ENCODE data around the gene EN1. TPM values are rescaled to one million over a fixed set of nuclear protein-coding genes. Genes with fewer than 3 reads are reported as not detected.
A peak's percentile ranks its signal among the peaks of the same experiment; 100 is the strongest.

The EN1 gene
- total and polyA plus RNA-seq, 2 of the 13 experiments (the other 11 are each of a cell fraction or from before 2014, with no cell fraction given), result not detected

DNA sequence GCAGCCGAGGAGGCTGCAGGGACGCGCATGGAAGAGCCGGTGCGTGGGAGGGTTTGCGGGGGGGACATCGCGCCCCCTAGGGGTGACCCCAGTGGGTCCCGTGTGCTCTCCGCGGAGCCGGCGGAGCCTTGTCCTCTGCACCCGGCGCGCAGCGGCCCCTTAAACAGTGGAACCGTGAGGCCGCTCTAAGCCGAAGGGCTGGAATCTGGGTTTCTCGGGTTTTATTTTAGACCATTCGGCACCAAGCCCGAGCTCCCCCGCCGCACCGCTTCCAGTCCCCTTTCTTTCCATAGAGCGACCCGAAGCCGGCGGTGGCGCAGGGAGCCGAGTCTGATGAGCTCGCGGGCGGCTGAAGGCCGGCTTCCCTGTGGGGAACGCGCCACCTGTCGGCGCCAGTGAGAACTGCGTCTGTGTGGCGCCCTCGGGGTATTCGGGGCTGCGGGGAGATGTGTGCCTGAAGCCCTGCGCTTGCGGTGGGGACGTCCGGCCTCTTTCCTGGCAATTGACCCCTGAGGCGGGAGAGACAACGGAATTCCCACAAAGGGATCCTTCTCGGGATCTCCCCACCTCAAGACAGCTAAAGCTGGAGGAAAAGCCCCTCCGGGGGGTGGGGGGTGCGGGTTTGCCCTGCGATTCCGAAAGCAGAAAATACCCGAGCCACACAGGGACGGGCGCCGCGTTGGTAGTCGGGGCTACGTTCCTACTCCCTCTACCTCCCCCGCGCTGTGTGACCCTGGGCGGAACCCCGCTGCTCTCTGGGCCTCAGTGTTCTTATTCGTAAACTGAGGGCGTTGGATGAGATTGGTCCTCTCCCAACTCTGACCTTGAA is 8.2 kb upstream of the EN1 start (continued):
- no peak for TF ChIP-seq PBX2 (CRISPR knock-in tag; IDR thresholded peaks at IDR 0.05)
- TF ChIP-seq BATF2 (CRISPR knock-in tag; IDR thresholded peaks at IDR 0.05), result no peak
- no peak for TF ChIP-seq ELF4 (CRISPR knock-in tag; IDR thresholded peaks at IDR 0.05; ENCODE audit: borderline replicate concordance)
- no peak for TF ChIP-seq ZNF816 (CRISPR knock-in tag; IDR thresholded peaks at IDR 0.05; ENCODE audit: borderline replicate concordance)
- TF ChIP-seq RBAK (CRISPR knock-in tag; IDR thresholded peaks at IDR 0.05), result no peak
- TF ChIP-seq ZNF34 (CRISPR knock-in tag; IDR thresholded peaks at IDR 0.05; ENCODE audit: borderline replicate concordance), result no peak
- no peak for TF ChIP-seq FOXC1 (CRISPR knock-in tag; IDR thresholded peaks at IDR 0.05; ENCODE audit: borderline replicate concordance)
- TF ChIP-seq RELA (CRISPR knock-in tag; IDR thresholded peaks at IDR 0.05), result no peak
- TF ChIP-seq, protein P1, sequence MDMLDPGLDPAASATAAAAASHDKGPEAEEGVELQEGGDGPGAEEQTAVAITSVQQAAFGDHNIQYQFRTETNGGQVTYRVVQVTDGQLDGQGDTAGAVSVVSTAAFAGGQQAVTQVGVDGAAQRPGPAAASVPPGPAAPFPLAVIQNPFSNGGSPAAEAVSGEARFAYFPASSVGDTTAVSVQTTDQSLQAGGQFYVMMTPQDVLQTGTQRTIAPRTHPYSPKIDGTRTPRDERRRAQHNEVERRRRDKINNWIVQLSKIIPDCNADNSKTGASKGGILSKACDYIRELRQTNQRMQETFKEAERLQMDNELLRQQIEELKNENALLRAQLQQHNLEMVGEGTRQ (IDR thresholded peaks at IDR 0.05; ENCODE audit: low read depth, low read length), result no peak
- TF ChIP-seq, protein P1 (CRISPR knock-in tag; IDR thresholded peaks at IDR 0.05; ENCODE audit: borderline replicate concordance), result no peak
- TF ChIP-seq, protein P2, sequence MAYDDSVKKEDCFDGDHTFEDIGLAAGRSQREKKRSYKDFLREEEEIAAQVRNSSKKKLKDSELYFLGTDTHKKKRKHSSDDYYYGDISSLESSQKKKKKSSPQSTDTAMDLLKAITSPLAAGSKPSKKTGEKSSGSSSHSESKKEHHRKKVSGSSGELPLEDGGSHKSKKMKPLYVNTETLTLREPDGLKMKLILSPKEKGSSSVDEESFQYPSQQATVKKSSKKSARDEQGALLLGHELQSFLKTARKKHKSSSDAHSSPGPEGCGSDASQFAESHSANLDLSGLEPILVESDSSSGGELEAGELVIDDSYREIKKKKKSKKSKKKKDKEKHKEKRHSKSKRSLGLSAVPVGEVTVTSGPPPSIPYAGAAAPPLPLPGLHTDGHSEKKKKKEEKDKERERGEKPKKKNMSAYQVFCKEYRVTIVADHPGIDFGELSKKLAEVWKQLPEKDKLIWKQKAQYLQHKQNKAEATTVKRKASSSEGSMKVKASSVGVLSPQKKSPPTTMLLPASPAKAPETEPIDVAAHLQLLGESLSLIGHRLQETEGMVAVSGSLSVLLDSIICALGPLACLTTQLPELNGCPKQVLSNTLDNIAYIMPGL (CRISPR knock-in tag; IDR thresholded peaks at IDR 0.05; ENCODE audit: borderline replicate concordance in 1 of 2, low read depth in 1 of 2), result peak; percentile 62 to 73
- peak; percentile 64 for TF ChIP-seq RBM39 (IDR thresholded peaks at IDR 0.05; ENCODE audit: low read depth, low read length, poor library complexity, severe bottlenecking)
- TF ChIP-seq, protein P3, sequence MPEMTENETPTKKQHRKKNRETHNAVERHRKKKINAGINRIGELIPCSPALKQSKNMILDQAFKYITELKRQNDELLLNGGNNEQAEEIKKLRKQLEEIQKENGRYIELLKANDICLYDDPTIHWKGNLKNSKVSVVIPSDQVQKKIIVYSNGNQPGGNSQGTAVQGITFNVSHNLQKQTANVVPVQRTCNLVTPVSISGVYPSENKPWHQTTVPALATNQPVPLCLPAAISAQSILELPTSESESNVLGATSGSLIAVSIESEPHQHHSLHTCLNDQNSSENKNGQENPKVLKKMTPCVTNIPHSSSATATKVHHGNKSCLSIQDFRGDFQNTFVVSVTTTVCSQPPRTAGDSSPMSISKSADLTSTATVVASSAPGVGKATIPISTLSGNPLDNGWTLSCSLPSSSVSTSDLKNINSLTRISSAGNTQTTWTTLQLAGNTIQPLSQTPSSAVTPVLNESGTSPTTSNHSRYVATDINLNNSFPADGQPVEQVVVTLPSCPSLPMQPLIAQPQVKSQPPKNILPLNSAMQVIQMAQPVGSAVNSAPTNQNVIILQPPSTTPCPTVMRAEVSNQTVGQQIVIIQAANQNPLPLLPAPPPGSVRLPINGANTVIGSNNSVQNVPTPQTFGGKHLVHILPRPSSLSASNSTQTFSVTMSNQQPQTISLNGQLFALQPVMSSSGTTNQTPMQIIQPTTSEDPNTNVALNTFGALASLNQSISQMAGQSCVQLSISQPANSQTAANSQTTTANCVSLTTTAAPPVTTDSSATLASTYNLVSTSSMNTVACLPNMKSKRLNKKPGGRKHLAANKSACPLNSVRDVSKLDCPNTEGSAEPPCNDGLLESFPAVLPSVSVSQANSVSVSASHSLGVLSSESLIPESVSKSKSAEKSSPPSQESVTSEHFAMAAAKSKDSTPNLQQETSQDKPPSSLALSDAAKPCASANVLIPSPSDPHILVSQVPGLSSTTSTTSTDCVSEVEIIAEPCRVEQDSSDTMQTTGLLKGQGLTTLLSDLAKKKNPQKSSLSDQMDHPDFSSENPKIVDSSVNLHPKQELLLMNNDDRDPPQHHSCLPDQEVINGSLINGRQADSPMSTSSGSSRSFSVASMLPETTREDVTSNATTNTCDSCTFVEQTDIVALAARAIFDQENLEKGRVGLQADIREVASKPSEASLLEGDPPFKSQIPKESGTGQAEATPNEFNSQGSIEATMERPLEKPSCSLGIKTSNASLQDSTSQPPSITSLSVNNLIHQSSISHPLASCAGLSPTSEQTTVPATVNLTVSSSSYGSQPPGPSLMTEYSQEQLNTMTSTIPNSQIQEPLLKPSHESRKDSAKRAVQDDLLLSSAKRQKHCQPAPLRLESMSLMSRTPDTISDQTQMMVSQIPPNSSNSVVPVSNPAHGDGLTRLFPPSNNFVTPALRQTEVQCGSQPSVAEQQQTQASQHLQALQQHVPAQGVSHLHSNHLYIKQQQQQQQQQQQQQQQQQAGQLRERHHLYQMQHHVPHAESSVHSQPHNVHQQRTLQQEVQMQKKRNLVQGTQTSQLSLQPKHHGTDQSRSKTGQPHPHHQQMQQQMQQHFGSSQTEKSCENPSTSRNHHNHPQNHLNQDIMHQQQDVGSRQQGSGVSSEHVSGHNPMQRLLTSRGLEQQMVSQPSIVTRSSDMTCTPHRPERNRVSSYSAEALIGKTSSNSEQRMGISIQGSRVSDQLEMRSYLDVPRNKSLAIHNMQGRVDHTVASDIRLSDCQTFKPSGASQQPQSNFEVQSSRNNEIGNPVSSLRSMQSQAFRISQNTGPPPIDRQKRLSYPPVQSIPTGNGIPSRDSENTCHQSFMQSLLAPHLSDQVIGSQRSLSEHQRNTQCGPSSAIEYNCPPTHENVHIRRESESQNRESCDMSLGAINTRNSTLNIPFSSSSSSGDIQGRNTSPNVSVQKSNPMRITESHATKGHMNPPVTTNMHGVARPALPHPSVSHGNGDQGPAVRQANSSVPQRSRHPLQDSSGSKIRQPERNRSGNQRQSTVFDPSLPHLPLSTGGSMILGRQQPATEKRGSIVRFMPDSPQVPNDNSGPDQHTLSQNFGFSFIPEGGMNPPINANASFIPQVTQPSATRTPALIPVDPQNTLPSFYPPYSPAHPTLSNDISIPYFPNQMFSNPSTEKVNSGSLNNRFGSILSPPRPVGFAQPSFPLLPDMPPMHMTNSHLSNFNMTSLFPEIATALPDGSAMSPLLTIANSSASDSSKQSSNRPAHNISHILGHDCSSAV (CRISPR knock-in tag; IDR thresholded peaks at IDR 0.05; ENCODE audit: borderline replicate concordance), result no peak
